GM18526 (cell line): ENCODE measurements around the gene KRTAP15-1.

ENCODE experiments used
- POLR2A ChIP-seq: IDR thresholded peaks from 3 replicates; pipeline ENCODE4 v1.6.1; 2011; ENCODE audit not compliant: insufficient read length; ENCODE audit errors: extremely low read depth

The KRTAP15-1 gene, protein sequence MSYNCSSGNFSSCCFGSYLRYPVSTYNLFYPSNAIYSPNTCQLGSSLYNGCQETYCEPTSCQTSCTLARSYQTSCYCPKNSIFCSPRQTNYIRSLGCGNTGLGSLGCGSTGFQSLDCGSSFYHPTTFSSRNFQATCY

DNA sequence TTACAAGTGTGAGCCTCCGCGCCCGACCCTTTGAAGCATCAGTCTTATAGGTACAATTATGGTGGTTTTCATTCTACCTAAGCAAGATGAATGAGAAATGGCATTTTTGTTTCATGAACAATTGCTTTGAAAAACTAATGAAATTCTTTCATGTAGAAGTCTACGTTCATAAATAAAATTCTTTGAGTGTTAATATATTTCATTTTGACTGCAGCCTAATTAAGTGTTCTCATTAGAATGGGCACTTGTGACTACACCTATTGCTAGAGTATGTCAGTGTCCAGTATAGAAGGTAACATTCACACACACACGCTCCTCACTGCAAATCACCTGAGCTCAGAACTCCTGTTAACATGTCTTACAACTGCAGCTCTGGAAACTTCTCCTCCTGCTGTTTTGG lies at the start of gene KRTAP15-1:
TSS of gene KRTAP15-1 (plus strand) at position 301 of the 400 bp plus-strand sequence. CDS start at position 354, 53 bp downstream.
- TF ChIP-seq POLR2A: no peak

GRCh38 chr21:30391492-30392025 lies 48.5 kb upstream of the KRTAP15-1 start:
- no peak for TF ChIP-seq POLR2A

DNA sequence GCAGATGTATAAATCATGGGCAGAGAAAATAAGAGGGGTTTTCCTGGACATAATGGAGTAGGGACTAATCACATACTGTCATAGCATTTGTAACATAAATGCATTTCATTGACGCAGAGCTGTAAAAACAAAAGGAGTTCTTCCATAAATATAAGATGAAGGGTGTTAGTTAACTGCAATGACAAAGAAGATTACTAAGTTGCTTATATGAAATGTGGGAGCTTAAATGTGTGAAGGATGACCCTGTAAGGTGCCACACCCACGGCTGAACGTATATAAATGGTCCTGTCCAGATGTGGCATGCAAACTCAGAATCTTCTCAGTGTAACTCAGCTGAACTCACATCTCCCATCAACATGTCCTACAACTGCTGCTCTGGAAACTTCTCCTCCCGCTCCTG lies 44.3 kb upstream of the KRTAP15-1 start, which contains the start of gene KRTAP13-1:
TSS of gene KRTAP13-1 (plus strand) at position 301 of the 400 bp plus-strand sequence. CDS start at position 357, 56 bp downstream.
- TF ChIP-seq POLR2A: no peak

DNA sequence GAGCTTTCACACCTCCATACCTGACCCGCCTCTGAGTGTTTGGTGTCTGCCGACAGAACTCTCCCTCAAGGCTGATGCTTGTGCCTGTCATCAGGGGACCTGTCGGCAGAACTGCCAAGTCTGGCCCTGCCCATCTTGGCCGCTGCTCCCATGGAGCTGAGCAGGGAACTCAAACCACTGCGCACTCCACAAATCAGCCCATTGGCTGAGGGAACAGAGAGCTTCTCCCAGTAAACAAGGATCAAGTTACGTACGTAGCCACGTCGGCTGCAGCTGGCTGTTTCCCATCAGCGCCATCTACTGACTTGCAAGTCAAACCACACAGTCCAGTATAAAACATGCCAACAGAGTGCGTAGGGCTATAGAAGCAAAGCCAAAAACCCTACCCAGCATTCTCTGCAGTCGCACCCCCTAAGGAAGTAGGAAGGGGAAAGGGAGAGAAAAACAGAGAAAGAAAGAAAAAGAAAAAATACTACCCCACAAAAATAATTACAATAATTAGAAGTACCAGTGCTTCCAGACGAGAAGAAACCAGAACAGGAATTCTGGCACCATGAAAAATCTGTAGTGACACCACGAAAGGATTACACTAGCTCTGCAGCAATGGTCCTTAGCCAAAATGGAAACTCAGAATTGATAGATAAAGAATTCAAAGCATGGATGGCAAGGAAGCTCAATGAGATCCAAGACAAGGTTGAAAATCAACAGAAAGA lies 31.1 kb upstream of the KRTAP15-1 start:
- no peak for TF ChIP-seq POLR2A

- no peak for TF ChIP-seq POLR2A
These were observed 24.1 kb upstream of the KRTAP15-1 start for GRCh38 chr21:30415993-30416392.

DNA sequence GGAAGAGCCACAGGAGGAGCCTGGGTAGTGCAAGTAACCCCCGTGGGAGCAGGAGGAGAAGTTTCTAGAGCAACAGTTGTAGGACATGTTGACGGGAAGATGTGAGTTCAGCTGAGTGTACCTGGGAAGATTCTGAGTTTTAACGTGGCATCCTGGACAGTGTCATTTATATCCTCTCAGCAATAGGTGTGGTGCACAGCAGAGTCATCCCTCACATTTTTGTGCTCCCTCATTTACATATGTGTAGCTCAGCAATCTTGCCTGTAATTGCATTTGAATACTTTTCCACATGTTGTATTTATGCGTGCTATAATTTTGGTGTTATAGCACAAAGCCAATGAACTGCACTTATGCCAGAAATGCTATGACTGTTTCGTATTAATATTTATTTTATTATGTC lies 14.2 kb upstream of the KRTAP15-1 start, which contains the start of gene KRTAP13-3:
TSS of gene KRTAP13-3 (minus strand) at position 101 of the 400 bp plus-strand sequence. CDS start at position 87, 14 bp downstream.
- TF ChIP-seq POLR2A: no peak

DNA sequence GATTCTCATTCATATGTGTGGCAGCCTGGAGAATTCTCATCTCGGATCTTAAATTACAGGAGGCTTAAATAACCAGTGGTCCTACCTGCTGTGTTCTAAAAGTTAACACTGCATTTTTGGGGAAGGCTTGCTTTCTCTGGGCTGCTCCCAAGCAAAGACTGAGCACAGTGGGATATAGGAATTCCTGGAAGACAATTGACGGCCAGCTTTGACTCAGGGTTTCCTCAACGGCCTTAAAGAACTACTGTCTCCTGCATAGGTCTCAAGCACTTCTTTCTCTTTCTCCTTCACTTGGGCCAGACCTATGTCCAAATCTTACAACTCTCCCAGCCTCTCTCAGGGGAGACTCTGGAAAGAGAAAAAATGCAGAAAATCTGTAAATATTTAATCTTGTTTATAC lies 13.3 kb upstream of the KRTAP15-1 start:
- TF ChIP-seq POLR2A: no peak

GRCh38 chr21:30430170-30430655 lies 9.9 kb upstream of the KRTAP15-1 start, which contains the start of gene KRTAP13-4:
TSS of gene KRTAP13-4 (plus strand) at chr21:30430220. CDS start at chr21:30430276, 56 bp downstream.
- no peak for TF ChIP-seq POLR2A

GRCh38 chr21:30434033-30434631 lies 5.9 kb upstream of the KRTAP15-1 start:
- TF ChIP-seq POLR2A: no peak

- no peak for TF ChIP-seq POLR2A
These were observed 3.0 kb upstream of the KRTAP15-1 start for GRCh38 chr21:30437010-30437565.

DNA sequence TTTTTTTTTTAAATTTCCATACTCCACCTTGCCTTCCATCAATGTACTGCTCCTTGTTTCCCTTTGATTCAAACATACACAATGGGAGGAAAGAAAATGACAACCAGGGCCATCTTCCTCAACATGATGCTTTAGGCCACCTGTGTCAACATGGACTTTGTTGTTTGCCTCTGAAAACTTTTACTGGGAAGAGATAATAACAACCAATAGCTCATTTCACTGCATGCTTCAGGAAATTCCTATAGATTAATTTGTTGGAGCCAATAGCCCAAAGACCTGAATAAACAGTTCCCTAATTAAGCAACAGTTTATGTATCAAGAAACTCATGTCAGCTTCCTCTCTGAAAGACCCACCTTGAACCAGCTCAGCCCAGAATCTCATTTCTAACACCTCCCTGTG lies 3.2 kb downstream of the KRTAP15-1 start:
- TF ChIP-seq POLR2A: no peak

DNA sequence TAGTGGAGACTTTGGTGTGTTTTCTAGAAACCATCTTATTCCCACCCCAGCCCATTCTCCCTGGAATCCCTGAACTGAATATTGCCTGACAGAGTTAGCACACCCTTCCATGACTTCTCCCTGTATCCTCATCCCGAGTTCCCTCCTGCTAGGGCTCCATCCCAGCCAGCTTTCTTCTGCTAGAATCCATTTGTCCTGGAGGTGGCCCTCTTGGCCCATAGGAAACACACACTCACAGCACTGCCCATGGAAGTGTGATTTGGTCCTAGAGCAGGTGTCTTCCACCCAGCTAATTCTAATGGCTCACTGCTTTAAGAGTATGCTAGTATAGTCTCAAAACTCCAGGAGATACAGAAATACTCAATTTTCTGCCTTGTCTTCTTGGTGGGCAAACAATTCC lies 4.1 kb downstream of the KRTAP15-1 start:
- no peak for TF ChIP-seq POLR2A

GRCh38 chr21:30447056-30447455 lies 7.0 kb downstream of the KRTAP15-1 start:
- no peak for TF ChIP-seq POLR2A

DNA sequence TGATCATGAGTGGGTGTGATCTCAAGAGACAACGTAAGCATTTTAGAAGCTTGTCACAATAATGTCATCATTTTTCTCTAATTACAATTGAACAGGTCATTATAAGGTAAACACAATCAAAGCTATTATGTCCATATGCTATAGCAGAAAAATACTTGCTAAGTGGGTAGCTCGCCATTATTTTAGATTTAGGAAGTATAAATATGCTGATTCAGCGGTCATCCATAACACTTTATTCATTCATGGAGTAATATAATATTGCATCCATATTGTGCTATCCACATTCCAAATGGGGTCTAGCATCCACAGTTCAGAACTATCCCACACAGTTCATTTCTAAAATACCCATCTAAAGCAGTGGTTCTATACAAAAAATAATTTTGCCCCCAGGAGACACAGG lies 8.4 kb downstream of the KRTAP15-1 start:
- TF ChIP-seq POLR2A: no peak

DNA sequence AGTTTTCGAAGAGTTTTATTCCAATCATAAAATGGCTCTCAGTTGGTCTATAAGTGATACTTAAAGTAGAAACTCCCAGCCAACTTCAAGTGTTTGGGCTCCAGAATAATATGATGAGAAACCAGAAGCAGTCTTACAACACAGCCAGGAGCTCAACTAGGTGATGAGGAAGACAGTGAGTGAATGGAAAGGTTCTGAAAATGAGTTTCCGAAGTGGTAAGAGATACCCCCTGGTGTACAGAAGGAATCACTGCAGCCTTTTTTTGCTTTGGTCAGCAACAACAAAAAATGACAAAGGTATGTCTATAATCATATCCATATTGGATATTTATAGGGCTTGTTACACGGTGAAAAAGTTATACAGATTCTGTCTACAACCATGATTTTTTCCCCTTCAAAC lies 23.6 kb downstream of the KRTAP15-1 start:
- no peak for TF ChIP-seq POLR2A
